Lower lobe of right lung (tissue), 2 donors: ENCODE measurements around the gene LPGAT1. TPM values are rescaled to one million over a fixed set of nuclear protein-coding genes. Genes with fewer than 3 reads are reported as not detected.

Experiments
- ATAC-seq, 2 donors: fragments of 200-7000 bp; cut with Tn5 transposase; one replicate each; pipeline ENCODE4 v1.9.1; 2020 to 2022; ENCODE audit warnings: mild to moderate bottlenecking in 2 of 2, moderate library complexity in 2 of 2
- DNase-seq: peaks from one replicate; pipeline ENCODE4 v3.0.0-alpha.2; 2020
- H3K27ac ChIP-seq: fragments of 200-600 bp; one replicate; pipeline ENCODE4 v1.8.0; 2022
- H3K27me3 ChIP-seq: fragments of 200-600 bp; one replicate; pipeline ENCODE4 v1.8.0; 2022; ENCODE audit warnings: low read depth
- H3K36me3 ChIP-seq: fragments of 200-600 bp; one replicate; pipeline ENCODE4 v1.8.0; 2022; ENCODE audit warnings: mild to moderate bottlenecking
- H3K4me1 ChIP-seq: fragments of 200-600 bp; one replicate; pipeline ENCODE4 v1.8.0; 2022
- H3K4me3 ChIP-seq: fragments of 200-600 bp; one replicate; pipeline ENCODE4 v1.8.0; 2022; ENCODE audit warnings: mild to moderate bottlenecking
- H3K9me3 ChIP-seq: fragments of 200-600 bp; one replicate; pipeline ENCODE4 v1.8.0; 2022
- CTCF ChIP-seq: fragments of 200-600 bp; IDR thresholded peaks from one replicate; pipeline ENCODE4 v1.8.0; 2022; ENCODE audit warnings: antibody characterized with exemption, mild to moderate bottlenecking
- intact Hi-C: fragments of 100-400 bp; cut with DNase I; formaldehyde crosslinking; loops from one replicate; pipeline ENCODE4 v1.11.0; 2022
- total RNA-seq: library from RNA; stranded (reverse); fragmentation: NEBNext Ultra II Directional; extraction: Animal tissue kit (Norgen Biotek cat#: 25700); gene quantifications from one replicate; pipeline ENCODE4 v1.2.1, GENCODE V29; 2021
- donor health status: DM: no; HTN: yes; CAD: no; lungs with severe emphysema.

LPGAT1 gene
- total RNA-seq, 1 donor from 2014 or later = 34.9 TPM

- no peak for DNase-seq
- no peaks in the 10 kb centered on the region for H3K27me3 ChIP-seq
- no peaks in the 10 kb centered on the region for H3K9me3 ChIP-seq
- H3K27ac ChIP-seq = no peak overlapping the region
- ATAC-seq = no peak
- no peaks in the 10 kb centered on the region for H3K36me3 ChIP-seq
- intact Hi-C loops = no loop called here
- TF ChIP-seq CTCF = no peak
- no peaks in the 10 kb centered on the region for H3K4me1 ChIP-seq
- H3K4me3 ChIP-seq = no peak overlapping the region
These were observed 88.3 kb downstream of the LPGAT1 start for GRCh38 chr1:211742272-211742671.

GRCh38 chr1:211741788-211742187 is 88.8 kb downstream of the LPGAT1 start:
- Histone ChIP-seq H3K27ac (no peak overlapping the region), H3K27me3 (no peaks in the 10 kb centered on the region), H3K4me1 (no peaks in the 10 kb centered on the region), H3K36me3 (no peaks in the 10 kb centered on the region), H3K4me3 (no peak overlapping the region), H3K9me3 (no peaks in the 10 kb centered on the region)
- DNase-seq = no peak
- no peak for TF ChIP-seq CTCF
- intact Hi-C loops = no loop called here
- ATAC-seq = no peak

- Histone ChIP-seq H3K9me3 (no peaks in the 10 kb centered on the region), H3K4me3 (no peak overlapping the region), H3K36me3 (no peaks in the 10 kb centered on the region), H3K4me1 (no peaks in the 10 kb centered on the region), H3K27me3 (no peaks in the 10 kb centered on the region), H3K27ac (no peak overlapping the region)
- DNase-seq (no peak), ATAC-seq (no peak)
- intact Hi-C loops = no loop called here
- no peak for TF ChIP-seq CTCF
These were observed 89.4 kb downstream of the LPGAT1 start for GRCh38 chr1:211741116-211741515.

GRCh38 chr1:211739671-211740411 is 90.7 kb downstream of the LPGAT1 start:
- TF ChIP-seq CTCF = no peak
- Histone ChIP-seq H3K36me3 (no peaks in the 10 kb centered on the region), H3K27ac (no peak overlapping the region), H3K27me3 (no peaks in the 10 kb centered on the region), H3K4me1 (no peaks in the 10 kb centered on the region), H3K9me3 (no peaks in the 10 kb centered on the region), H3K4me3 (no peak overlapping the region)
- DNase-seq (no peak), ATAC-seq (no peak)
- intact Hi-C loops = no loop called here

- no peak for TF ChIP-seq CTCF
- no peak for DNase-seq
These were observed 91.8 kb downstream of the LPGAT1 start for GRCh38 chr1:211738691-211739301.

More at GRCh38 chr1:211738691-211739301, 91.8 kb downstream of the LPGAT1 start:
- Histone ChIP-seq H3K27ac (no peak overlapping the region), H3K4me1 (no peaks in the 10 kb centered on the region), H3K4me3 (no peak overlapping the region), H3K9me3 (no peaks in the 10 kb centered on the region), H3K27me3 (no peaks in the 10 kb centered on the region), H3K36me3 (no peaks in the 10 kb centered on the region)
- ATAC-seq = peak; percentile 30 to 50
- intact Hi-C loops = no loop called here
